ENCODE results near the gene POMGNT1. TPM values are rescaled to one million over a fixed set of nuclear protein-coding genes. Genes with fewer than 3 reads are reported as not detected.

Gene POMGNT1
- total RNA-seq, 1 donor from 2014 or later = 142 TPM

- no peak for DNase-seq
- Histone ChIP-seq H3K27me3 (ENCODE audit: low read depth) (no peaks in the 10 kb centered on the region), H3K4me1 (peaks cover 48% of the 10 kb centered on the region), H3K36me3 (peaks cover 62% of the 10 kb centered on the region), H3K9me3 (replicated peaks) (no peaks in the 10 kb centered on the region), H3K27ac (replicated peaks) (peak overlapping the region; percentile 92), H3K4me3 (no peak overlapping the region)
- TF ChIP-seq CTCF (IDR thresholded peaks at IDR 0.05; ENCODE audit: borderline replicate concordance) = no peak
- intact Hi-C loops (cut with micrococcal nuclease) = no loop called here
Observed at GRCh38 chr1:46193984-46194570, 4.2 kb downstream of the POMGNT1 start.

DNA sequence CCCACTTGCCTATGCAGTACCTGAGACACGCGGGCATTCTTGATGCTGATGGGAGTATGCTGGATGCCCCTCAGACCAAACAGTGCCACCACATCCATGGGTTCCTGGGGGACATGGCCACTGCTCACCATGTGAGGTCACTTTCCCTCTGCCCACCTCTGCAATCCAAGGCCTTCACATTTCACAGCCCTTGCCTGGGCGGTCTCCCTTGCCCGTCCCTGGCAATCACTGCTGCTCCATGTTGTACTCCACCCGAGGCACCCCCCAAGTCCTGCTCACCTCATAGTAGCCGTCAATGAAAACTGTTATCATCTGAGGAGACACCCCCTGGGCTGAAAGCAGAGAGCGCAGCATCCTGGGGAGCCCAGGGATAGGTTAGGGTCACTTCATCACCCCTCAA lies 4.9 kb downstream of the POMGNT1 start:
- no peak overlapping the region for H3K27ac ChIP-seq (replicated peaks)
- peaks cover 48% of the 10 kb centered on the region for H3K4me1 ChIP-seq
- intact Hi-C loops (cut with micrococcal nuclease) = no loop called here
- no peak for TF ChIP-seq CTCF (IDR thresholded peaks at IDR 0.05; ENCODE audit: borderline replicate concordance)
- no peak overlapping the region for H3K4me3 ChIP-seq
- H3K9me3 ChIP-seq (replicated peaks) = no peaks in the 10 kb centered on the region
- no peaks in the 10 kb centered on the region for H3K27me3 ChIP-seq (ENCODE audit: low read depth)
- DNase-seq = no peak
- peaks cover 62% of the 10 kb centered on the region for H3K36me3 ChIP-seq

- no peak for DNase-seq
- H3K4me3 ChIP-seq = no peak overlapping the region
- H3K36me3 ChIP-seq = peaks cover 62% of the 10 kb centered on the region
- no peaks in the 10 kb centered on the region for H3K27me3 ChIP-seq (ENCODE audit: low read depth)
- peaks cover 50% of the 10 kb centered on the region for H3K4me1 ChIP-seq
- no peak overlapping the region for H3K27ac ChIP-seq (replicated peaks)
- intact Hi-C loops (cut with micrococcal nuclease) = no loop called here
- H3K9me3 ChIP-seq (replicated peaks) = no peaks in the 10 kb centered on the region
- TF ChIP-seq CTCF (IDR thresholded peaks at IDR 0.05; ENCODE audit: borderline replicate concordance) = no peak
Observed at GRCh38 chr1:46192171-46192570, 6.1 kb downstream of the POMGNT1 start.

DNA sequence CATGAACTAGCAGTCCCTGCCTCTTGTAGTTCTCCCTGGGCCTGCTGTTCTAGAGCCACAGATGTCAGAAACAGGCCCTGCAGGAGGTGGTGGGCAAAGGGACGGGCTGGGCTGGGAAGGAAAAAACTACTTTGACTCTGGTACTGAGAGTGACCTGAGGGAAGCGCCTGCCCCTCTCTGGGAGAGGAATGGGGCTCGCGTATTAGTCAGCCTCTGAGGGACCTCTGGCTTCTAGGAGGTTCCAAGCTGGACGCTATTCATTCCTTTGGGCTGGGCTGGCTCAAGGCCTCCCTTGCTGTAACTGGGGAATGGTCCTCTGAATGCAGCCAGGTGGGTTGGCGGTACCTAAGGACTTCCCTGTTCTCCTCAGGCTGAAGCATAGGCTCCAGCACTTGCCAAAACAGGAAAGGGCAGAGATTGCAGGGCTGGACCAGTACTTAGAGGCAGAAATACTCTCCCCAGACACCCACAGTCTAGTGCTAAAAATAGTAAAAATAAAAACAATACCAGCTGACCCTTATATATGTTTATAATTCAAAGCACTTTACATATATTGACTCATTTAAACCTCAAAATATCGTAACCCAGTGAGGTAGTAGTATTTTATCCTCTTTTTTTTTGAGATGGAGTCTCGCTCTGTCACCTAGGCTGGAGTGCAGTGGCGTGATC lies 7.1 kb downstream of the POMGNT1 start:
- no peak for DNase-seq
- peaks cover 56% of the 10 kb centered on the region for H3K36me3 ChIP-seq
- H3K27ac ChIP-seq (replicated peaks) = no peak overlapping the region

DNA sequence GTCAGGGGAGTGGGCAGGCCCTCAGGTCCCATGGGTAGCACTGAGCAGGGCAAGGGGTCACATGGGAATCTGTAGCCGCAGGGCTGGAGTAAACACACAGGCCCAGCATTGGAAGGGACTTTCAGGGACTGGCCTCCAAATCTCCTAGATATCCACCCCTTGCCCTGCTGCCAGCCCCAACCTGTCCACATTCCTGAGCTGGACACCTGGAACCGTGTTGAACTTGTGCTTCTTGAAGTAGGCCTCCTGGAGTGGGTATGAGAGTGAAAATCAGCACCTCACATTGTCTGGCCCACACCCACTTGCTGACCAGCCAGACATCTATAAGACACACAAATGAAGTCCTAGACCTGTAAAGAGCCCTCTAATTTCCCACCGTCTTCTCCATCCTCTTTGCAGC lies 7.7 kb downstream of the POMGNT1 start:
- intact Hi-C loops (cut with micrococcal nuclease) = no loop called here
- Histone ChIP-seq H3K9me3 (replicated peaks) (no peaks in the 10 kb centered on the region), H3K27ac (replicated peaks) (no peak overlapping the region), H3K27me3 (ENCODE audit: low read depth) (no peaks in the 10 kb centered on the region), H3K4me3 (no peak overlapping the region), H3K36me3 (peaks cover 50% of the 10 kb centered on the region), H3K4me1 (peaks cover 36% of the 10 kb centered on the region)
- TF ChIP-seq CTCF (IDR thresholded peaks at IDR 0.05; ENCODE audit: borderline replicate concordance) = no peak
- DNase-seq = no peak

More for the DNA sequence above, 7.1 kb downstream of the POMGNT1 start:
- H3K27me3 ChIP-seq (ENCODE audit: low read depth) = no peaks in the 10 kb centered on the region
- no peak for TF ChIP-seq CTCF (IDR thresholded peaks at IDR 0.05; ENCODE audit: borderline replicate concordance)
- intact Hi-C loops (cut with micrococcal nuclease) = no loop called here
- peaks cover 41% of the 10 kb centered on the region for H3K4me1 ChIP-seq
- no peaks in the 10 kb centered on the region for H3K9me3 ChIP-seq (replicated peaks)
- no peak overlapping the region for H3K4me3 ChIP-seq

Data from left ventricle myocardium inferior (tissue), 1 donor.